ENCODE measurements around the gene RYR1.

DNA sequence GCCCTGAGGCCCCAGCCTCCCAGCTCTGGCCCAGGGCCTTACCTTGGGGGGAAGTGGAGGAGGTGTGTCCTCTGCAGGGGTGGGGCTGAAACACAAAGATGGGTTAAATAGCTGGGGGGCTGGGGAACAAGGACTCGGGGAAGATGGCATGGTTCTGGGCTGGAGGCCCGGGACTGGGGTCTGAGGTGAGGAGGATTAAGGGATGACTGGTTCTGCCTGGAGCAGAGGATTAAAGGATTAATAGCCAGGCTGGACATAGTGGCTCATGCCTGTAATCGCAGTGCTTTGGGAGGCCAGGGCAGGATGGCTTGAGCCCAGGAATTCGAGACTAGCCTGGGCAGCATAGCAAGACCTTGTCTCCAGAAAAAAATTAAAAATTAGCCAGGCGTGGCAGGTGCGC lies 172.6 kb downstream of the RYR1 start:
- TF ChIP-seq, protein P1, sequence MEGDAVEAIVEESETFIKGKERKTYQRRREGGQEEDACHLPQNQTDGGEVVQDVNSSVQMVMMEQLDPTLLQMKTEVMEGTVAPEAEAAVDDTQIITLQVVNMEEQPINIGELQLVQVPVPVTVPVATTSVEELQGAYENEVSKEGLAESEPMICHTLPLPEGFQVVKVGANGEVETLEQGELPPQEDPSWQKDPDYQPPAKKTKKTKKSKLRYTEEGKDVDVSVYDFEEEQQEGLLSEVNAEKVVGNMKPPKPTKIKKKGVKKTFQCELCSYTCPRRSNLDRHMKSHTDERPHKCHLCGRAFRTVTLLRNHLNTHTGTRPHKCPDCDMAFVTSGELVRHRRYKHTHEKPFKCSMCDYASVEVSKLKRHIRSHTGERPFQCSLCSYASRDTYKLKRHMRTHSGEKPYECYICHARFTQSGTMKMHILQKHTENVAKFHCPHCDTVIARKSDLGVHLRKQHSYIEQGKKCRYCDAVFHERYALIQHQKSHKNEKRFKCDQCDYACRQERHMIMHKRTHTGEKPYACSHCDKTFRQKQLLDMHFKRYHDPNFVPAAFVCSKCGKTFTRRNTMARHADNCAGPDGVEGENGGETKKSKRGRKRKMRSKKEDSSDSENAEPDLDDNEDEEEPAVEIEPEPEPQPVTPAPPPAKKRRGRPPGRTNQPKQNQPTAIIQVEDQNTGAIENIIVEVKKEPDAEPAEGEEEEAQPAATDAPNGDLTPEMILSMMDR (IDR thresholded peaks at IDR 0.05) = no peak
- no peak for TF ChIP-seq POLR2A (IDR thresholded peaks at IDR 0.05)

Measured in thyroid gland (tissue), 4 donors.